Astrocyte (in vitro differentiated cells and primary cell): ENCODE measurements around the gene RAD21L1. TPM values are rescaled to one million over a fixed set of nuclear protein-coding genes. Genes with fewer than 3 reads are reported as not detected.

Experiments
- DNase-seq: peaks from one replicate; pipeline ENCODE4 v3.0.0-alpha.2; 2010; ENCODE audit warnings: low read depth
- FAIRE-seq: peaks from 2 replicates; lab custom pipeline; 2011; peaks lifted over from hg19 to GRCh38; lab: Jason Lieb, UNC
- H2AFZ ChIP-seq: 2 replicates; pipeline ENCODE4 v1.6.0; 2012; ENCODE audit warnings: low read depth, low read length, inconsistent platforms
- H3K27ac ChIP-seq: 2 replicates; pipeline ENCODE4 v1.5.1; 2011; ENCODE audit warnings: low read depth, low read length, inconsistent platforms
- H3K27me3 ChIP-seq: 2 replicates; pipeline ENCODE4 v1.6.0; 2011; ENCODE audit warnings: low read length, inconsistent platforms; ENCODE audit not compliant: insufficient read depth
- H3K36me3 ChIP-seq: 2 replicates; pipeline ENCODE4 v1.5.1; 2011; ENCODE audit warnings: low read length, inconsistent platforms; ENCODE audit not compliant: insufficient read depth
- H3K4me1 ChIP-seq: 2 replicates; pipeline ENCODE4 v1.5.1; 2011; ENCODE audit warnings: low read length, inconsistent platforms; ENCODE audit not compliant: insufficient read depth
- H3K4me2 ChIP-seq: 2 replicates; pipeline ENCODE4 v1.6.0; 2012; ENCODE audit warnings: low read length, inconsistent platforms
- H3K4me3 ChIP-seq: 2 replicates; pipeline ENCODE4 v1.5.1; 2011; ENCODE audit warnings: low read depth, mild to moderate bottlenecking, low read length, inconsistent platforms; ENCODE audit not compliant: insufficient read depth
- H3K79me2 ChIP-seq: 2 replicates; pipeline ENCODE4 v1.6.0; 2012; ENCODE audit warnings: mild to moderate bottlenecking, low read length, inconsistent platforms; ENCODE audit not compliant: insufficient read depth
- H3K9ac ChIP-seq: 2 replicates; pipeline ENCODE4 v1.6.0; 2012; ENCODE audit warnings: mild to moderate bottlenecking, low read length, inconsistent platforms
- H3K9me3 ChIP-seq: 2 replicates; pipeline ENCODE4 v1.5.1; 2012; ENCODE audit warnings: low read depth, mild to moderate bottlenecking, low read length, inconsistent platforms; ENCODE audit not compliant: insufficient read depth
- H4K20me1 ChIP-seq: 2 replicates; pipeline ENCODE4 v1.6.0; 2012; ENCODE audit warnings: low read length, inconsistent platforms; ENCODE audit not compliant: insufficient read depth
- H3K27ac Mint-ChIP-seq: one replicate; pipeline ENCODE4 v1.8.0; 2021; ENCODE audit warnings: mild to moderate bottlenecking, mixed read lengths; ENCODE audit not compliant: unreplicated experiment
- H3K27me3 Mint-ChIP-seq: one replicate; pipeline ENCODE4 v1.8.0; 2021; ENCODE audit warnings: low read depth, mixed read lengths; ENCODE audit not compliant: unreplicated experiment
- H3K36me3 Mint-ChIP-seq: one replicate; pipeline ENCODE4 v1.8.0; 2021; ENCODE audit warnings: low read depth, mixed read lengths; ENCODE audit not compliant: unreplicated experiment
- H3K4me1 Mint-ChIP-seq: one replicate; pipeline ENCODE4 v1.8.0; 2021; ENCODE audit warnings: low read depth, mixed read lengths; ENCODE audit not compliant: unreplicated experiment
- H3K4me3 Mint-ChIP-seq: one replicate; pipeline ENCODE4 v1.8.0; 2021; ENCODE audit warnings: mild to moderate bottlenecking, moderate library complexity, mixed read lengths; ENCODE audit not compliant: unreplicated experiment
- H3K9me3 Mint-ChIP-seq: one replicate; pipeline ENCODE4 v1.8.0; 2021; ENCODE audit warnings: mild to moderate bottlenecking, mixed read lengths; ENCODE audit not compliant: unreplicated experiment
- EZH2 ChIP-seq: IDR thresholded peaks from 2 replicates; pipeline ENCODE4 v1.6.1; 2012; ENCODE audit warnings: mild to moderate bottlenecking, low read length, inconsistent platforms; ENCODE audit not compliant: insufficient read depth
- total RNA-seq: library from RNA; stranded (reverse); gene quantifications from 2 replicates; pipeline ENCODE4 v1.2.1, GENCODE V29; 2021
- TF ChIP-seq, protein P1 (sequence below): IDR thresholded peaks from 2 replicates; pipeline ENCODE4 v1.5.1; 2011; ENCODE audit warnings: low read depth, mild to moderate bottlenecking, inconsistent platforms, low read length, moderate library complexity; ENCODE audit not compliant: insufficient read depth

RAD21L1 gene
- total RNA-seq, 1 donor from 2014 or later = not detected

- H3K9me3 Mint-ChIP-seq = no peaks in the 10 kb centered on the region
Measured at GRCh38 chr20:1196634-1197033, 29.2 kb upstream of the RAD21L1 start.

GRCh38 chr20:1197801-1198200 is 28.0 kb upstream of the RAD21L1 start:
- no peak overlapping the region for H3K4me3 Mint-ChIP-seq
- H3K4me3 ChIP-seq = no peak overlapping the region
- no peaks in the 10 kb centered on the region for H3K9me3 Mint-ChIP-seq
- H3K27ac Mint-ChIP-seq = no peak overlapping the region
- H3K4me1 Mint-ChIP-seq = no peaks in the 10 kb centered on the region
- no peak for TF ChIP-seq EZH2
- TF ChIP-seq, protein P1, sequence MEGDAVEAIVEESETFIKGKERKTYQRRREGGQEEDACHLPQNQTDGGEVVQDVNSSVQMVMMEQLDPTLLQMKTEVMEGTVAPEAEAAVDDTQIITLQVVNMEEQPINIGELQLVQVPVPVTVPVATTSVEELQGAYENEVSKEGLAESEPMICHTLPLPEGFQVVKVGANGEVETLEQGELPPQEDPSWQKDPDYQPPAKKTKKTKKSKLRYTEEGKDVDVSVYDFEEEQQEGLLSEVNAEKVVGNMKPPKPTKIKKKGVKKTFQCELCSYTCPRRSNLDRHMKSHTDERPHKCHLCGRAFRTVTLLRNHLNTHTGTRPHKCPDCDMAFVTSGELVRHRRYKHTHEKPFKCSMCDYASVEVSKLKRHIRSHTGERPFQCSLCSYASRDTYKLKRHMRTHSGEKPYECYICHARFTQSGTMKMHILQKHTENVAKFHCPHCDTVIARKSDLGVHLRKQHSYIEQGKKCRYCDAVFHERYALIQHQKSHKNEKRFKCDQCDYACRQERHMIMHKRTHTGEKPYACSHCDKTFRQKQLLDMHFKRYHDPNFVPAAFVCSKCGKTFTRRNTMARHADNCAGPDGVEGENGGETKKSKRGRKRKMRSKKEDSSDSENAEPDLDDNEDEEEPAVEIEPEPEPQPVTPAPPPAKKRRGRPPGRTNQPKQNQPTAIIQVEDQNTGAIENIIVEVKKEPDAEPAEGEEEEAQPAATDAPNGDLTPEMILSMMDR = no peak
- no peak for DNase-seq
- no peaks in the 10 kb centered on the region for H4K20me1 ChIP-seq
- H3K79me2 ChIP-seq = no peaks in the 10 kb centered on the region
- no peaks in the 10 kb centered on the region for H3K36me3 ChIP-seq
- FAIRE-seq = no peak
- H3K27ac ChIP-seq = no peak overlapping the region
- no peaks in the 10 kb centered on the region for H3K4me1 ChIP-seq
- H3K36me3 Mint-ChIP-seq = peaks cover 3% of the 10 kb centered on the region
- no peaks in the 10 kb centered on the region for H3K27me3 ChIP-seq
- peaks cover 27% of the 10 kb centered on the region for H3K27me3 Mint-ChIP-seq
- no peak overlapping the region for H3K4me2 ChIP-seq
- no peak overlapping the region for H3K9ac ChIP-seq
- no peak overlapping the region for H2AFZ ChIP-seq
- H3K9me3 ChIP-seq = no peaks in the 10 kb centered on the region

More at GRCh38 chr20:1196634-1197033, 29.2 kb upstream of the RAD21L1 start:
- no peaks in the 10 kb centered on the region for H3K4me1 Mint-ChIP-seq
- Histone ChIP-seq H3K27ac (no peak overlapping the region), H3K36me3 (no peaks in the 10 kb centered on the region), H3K9ac (no peak overlapping the region), H3K9me3 (no peaks in the 10 kb centered on the region), H3K27me3 (no peaks in the 10 kb centered on the region), H3K4me2 (no peak overlapping the region), H2AFZ (no peak overlapping the region), H3K4me3 (no peak overlapping the region), H4K20me1 (no peaks in the 10 kb centered on the region), H3K4me1 (no peaks in the 10 kb centered on the region), H3K79me2 (no peaks in the 10 kb centered on the region)
- H3K27me3 Mint-ChIP-seq = peaks cover 27% of the 10 kb centered on the region
- no peak overlapping the region for H3K4me3 Mint-ChIP-seq
- DNase-seq (no peak), FAIRE-seq (no peak)
- H3K27ac Mint-ChIP-seq = no peak overlapping the region
- TF ChIP-seq, protein P1 = no peak
- no peak for TF ChIP-seq EZH2
- peaks cover 3% of the 10 kb centered on the region for H3K36me3 Mint-ChIP-seq

DNA sequence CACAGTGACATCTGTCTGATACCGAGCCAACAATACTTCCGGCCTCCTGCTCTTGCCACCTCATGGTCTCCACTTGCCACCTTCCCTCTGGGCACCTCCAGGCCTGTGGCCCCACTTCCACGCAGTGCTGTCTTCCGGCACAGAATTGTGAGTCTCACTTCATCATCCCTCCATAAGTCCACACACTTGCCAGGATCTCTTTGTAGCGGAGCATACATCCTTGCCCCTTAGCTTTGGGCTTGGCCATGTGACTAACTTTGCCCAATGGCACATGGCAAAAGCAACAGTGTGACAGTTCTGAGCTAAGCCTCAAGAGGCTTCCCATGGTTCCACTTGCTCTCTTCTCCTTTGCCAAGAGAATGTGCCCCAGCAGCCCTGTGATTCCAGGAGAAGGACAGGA is 27.1 kb upstream of the RAD21L1 start:
- H3K27me3 ChIP-seq = no peaks in the 10 kb centered on the region
- FAIRE-seq = no peak
- no peaks in the 10 kb centered on the region for H3K4me1 Mint-ChIP-seq

More for the DNA sequence above, 27.1 kb upstream of the RAD21L1 start:
- Histone ChIP-seq H3K9me3 (no peaks in the 10 kb centered on the region), H3K79me2 (no peaks in the 10 kb centered on the region), H4K20me1 (no peaks in the 10 kb centered on the region), H3K36me3 (no peaks in the 10 kb centered on the region), H3K27ac (no peak overlapping the region), H3K9ac (no peak overlapping the region), H3K4me1 (no peaks in the 10 kb centered on the region), H3K4me3 (no peak overlapping the region), H3K4me2 (no peak overlapping the region), H2AFZ (no peak overlapping the region)
- peaks cover 22% of the 10 kb centered on the region for H3K27me3 Mint-ChIP-seq
- H3K36me3 Mint-ChIP-seq = peaks cover 3% of the 10 kb centered on the region
- DNase-seq = no peak
- no peaks in the 10 kb centered on the region for H3K9me3 Mint-ChIP-seq
- no peak overlapping the region for H3K4me3 Mint-ChIP-seq
- TF ChIP-seq, protein P1 = no peak
- no peak for TF ChIP-seq EZH2
- peak overlapping the region; percentile 82 for H3K27ac Mint-ChIP-seq
